GM18861 (cell line): ENCODE results near the gene SNX33.
"Not testable (repeated sequence)": the region's sequence is repeated elsewhere in the genome, so short reads cannot be mapped to it uniquely, and the experiment has no call there.

Experiments used
- ATAC-seq: cut with Tn5 transposase; IDR thresholded peaks from one replicate; pipeline ENCODE4 v1.9.1; 2021; ENCODE audit not compliant: unreplicated experiment

Gene SNX33

GRCh38 chr15:75697974-75698747 lies 50.4 kb downstream of the SNX33 start:
- ATAC-seq, result not testable (repeated sequence)

GRCh38 chr15:75699517-75699916 lies 51.8 kb downstream of the SNX33 start:
- not testable (repeated sequence) for ATAC-seq

- ATAC-seq, result not testable (repeated sequence)
These were observed 52.5 kb downstream of the SNX33 start for GRCh38 chr15:75699961-75700874.

GRCh38 chr15:75701071-75702003 lies 53.6 kb downstream of the SNX33 start:
- not testable (repeated sequence) for ATAC-seq

DNA sequence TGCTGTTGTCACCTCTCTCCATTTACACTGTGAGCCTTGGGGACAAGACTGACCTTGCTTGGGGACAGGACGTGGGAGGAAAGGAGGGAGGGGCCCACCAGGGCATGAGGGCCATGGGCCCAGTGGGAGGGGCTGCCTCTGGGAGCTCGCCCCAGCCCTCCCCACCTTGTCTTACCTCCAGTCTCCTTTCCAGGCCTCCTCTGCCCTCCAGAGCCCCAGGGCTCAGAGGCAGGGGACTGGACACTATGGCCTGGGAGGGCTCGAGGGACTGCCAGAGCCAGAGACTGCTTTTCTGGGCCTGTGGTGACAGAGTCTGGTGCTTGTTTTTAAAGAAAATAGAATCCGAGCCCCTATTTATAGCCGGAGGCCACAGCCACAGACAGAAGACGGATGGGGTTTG lies 54.7 kb downstream of the SNX33 start:
- ATAC-seq, result no peak

- ATAC-seq, result not testable (repeated sequence)
These were observed 55.9 kb downstream of the SNX33 start for GRCh38 chr15:75703440-75704262.

DNA sequence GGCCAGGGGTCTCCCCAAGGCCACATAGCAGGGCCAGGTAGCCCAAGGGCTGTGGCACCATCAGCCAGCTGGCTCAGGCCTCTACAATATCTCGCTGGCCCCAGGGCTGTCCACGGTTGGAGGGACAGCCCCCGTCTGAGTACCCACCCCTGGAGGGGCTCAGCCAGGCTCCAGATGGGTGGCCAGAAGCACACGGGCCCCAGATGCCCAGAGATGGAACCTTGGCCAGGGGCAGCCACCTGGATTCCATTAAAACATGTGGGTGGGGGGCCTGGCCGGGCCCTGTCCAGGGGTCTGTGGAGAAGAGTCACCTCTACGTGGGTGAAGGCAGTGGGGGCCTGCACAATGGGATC lies 56.5 kb downstream of the SNX33 start:
- ATAC-seq, result no peak

DNA sequence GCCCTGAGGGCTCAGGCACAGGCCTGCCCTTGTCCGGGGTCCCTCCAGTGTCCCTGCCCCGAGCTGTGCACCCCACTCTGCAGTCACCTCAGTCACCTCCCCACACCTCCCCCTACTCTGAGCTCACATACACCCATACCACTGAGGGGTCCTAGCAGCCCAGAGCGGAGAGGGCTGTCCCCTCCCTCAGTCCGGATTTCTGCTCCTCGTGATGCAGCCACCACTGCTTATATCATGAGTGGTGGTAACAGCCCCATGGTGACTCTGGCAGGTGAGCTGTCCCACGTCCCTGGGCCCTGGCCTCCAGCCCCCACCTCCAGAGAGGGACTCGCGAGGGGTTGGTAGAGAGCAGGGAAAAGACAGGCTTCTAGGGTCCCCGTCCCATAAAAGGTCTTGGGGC lies 56.9 kb downstream of the SNX33 start:
- no peak for ATAC-seq

- ATAC-seq, result not testable (repeated sequence)
These were observed 57.7 kb downstream of the SNX33 start for GRCh38 chr15:75705375-75705774.

GRCh38 chr15:75705854-75706681 lies 58.4 kb downstream of the SNX33 start:
- ATAC-seq, result no peak

DNA sequence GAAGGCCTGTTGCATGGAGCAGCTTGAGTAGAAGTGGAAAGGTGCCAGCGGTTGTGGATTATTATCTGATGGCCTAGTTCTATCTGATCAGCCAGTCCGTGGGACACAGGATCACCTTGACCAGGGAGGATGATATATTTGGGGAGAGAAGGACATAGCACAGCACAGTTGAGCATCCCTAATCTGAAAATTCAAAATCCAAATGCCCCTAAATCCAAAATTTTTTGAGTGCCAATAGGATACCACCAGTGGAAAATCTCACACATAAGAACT lies 58.9 kb downstream of the SNX33 start:
- no peak for ATAC-seq

GRCh38 chr15:75709458-75709857 lies 61.7 kb downstream of the SNX33 start:
- ATAC-seq, result not testable (repeated sequence)

GRCh38 chr15:75710874-75711273 lies 63.2 kb downstream of the SNX33 start:
- not testable (repeated sequence) for ATAC-seq

GRCh38 chr15:75711495-75711894 lies 63.8 kb downstream of the SNX33 start:
- not testable (repeated sequence) for ATAC-seq
